IMR-90 (cell line): ENCODE measurements around the gene ICAM4. TPM values are rescaled to one million over a fixed set of nuclear protein-coding genes. Genes with fewer than 3 reads are reported as not detected.

ENCODE experiments used
- ATAC-seq: fragments of 200-7000 bp; cut with Tn5 transposase; 2 replicates; pipeline ENCODE4 v1.9.1; 2020; ENCODE audit warnings: low read depth, mild to moderate bottlenecking, moderate library complexity
- BruUV-seq: library from RNA; stranded (reverse); fragments of 400-500 nt; replicated peaks from 2 replicates; lab custom pipeline; 2021; lab: Mats Ljungman, UMichigan
- CTCF ChIA-PET: fragments of 300-600 bp; formaldehyde crosslinking; extraction: SDS; loops from one replicate; lab custom pipeline; 2021; ENCODE audit warnings: antibody characterized with exemption; lab: Yijun Ruan, JAX
- POLR2A ChIA-PET: fragments of 300-600 bp; sonication (Branson Sonifier 250); formaldehyde crosslinking; loops from one replicate; lab custom pipeline; 2022; ENCODE audit warnings: antibody characterized with exemption; ENCODE audit not compliant: unreplicated experiment; lab: Charles Lee
- DNase-seq: peaks from one replicate; pipeline ENCODE4 v3.0.0; 2013
- H2AFZ ChIP-seq: replicated peaks from 2 replicates; pipeline ENCODE3; 2013; ENCODE audit warnings: low read length, mild to moderate bottlenecking; ENCODE audit not compliant: poor library complexity
- H2AK5ac ChIP-seq: 2 replicates; pipeline ENCODE4 v1.6.1; 2013; ENCODE audit warnings: low read depth, low read length, inconsistent platforms
- H2AK9ac ChIP-seq: replicated peaks from 2 replicates; pipeline ENCODE3; 2013; ENCODE audit warnings: mild to moderate bottlenecking, low read depth, low read length, moderate library complexity; ENCODE audit not compliant: poor library complexity
- H2BK120ac ChIP-seq: 2 replicates; pipeline ENCODE4 v1.6.1; 2013; ENCODE audit warnings: low read depth, low read length, inconsistent platforms
- H2BK15ac ChIP-seq: 3 replicates; pipeline ENCODE4 v1.6.1; 2013; ENCODE audit warnings: low read depth, low read length, inconsistent platforms
- H2BK20ac ChIP-seq: 2 replicates; pipeline ENCODE4 v1.6.1; 2013; ENCODE audit warnings: low read depth, mild to moderate bottlenecking, inconsistent platforms, low read length, moderate library complexity
- H2BK5ac ChIP-seq: 2 replicates; pipeline ENCODE4 v1.6.1; 2013; ENCODE audit warnings: mild to moderate bottlenecking, low read depth, low read length, inconsistent platforms; ENCODE audit not compliant: poor library complexity, severe bottlenecking
- H3K14ac ChIP-seq: replicated peaks from 2 replicates; pipeline ENCODE4 v1.6.1; 2013; ENCODE audit warnings: low read depth, low read length, inconsistent platforms
- H3K18ac ChIP-seq: 2 replicates; pipeline ENCODE4 v1.6.1; 2013; ENCODE audit warnings: low read depth, low read length, control low read depth
- H3K23ac ChIP-seq: 2 replicates; pipeline ENCODE4 v1.6.1; 2013; ENCODE audit warnings: low read depth, low read length, inconsistent platforms
- H3K27ac ChIP-seq: 2 replicates; pipeline ENCODE4 v1.5.1; 2013; ENCODE audit warnings: mild to moderate bottlenecking, control low read depth, low read length; ENCODE audit not compliant: insufficient read depth
- H3K27me3 ChIP-seq: 2 replicates; pipeline ENCODE4 v1.6.1; 2013; ENCODE audit warnings: low read length; ENCODE audit not compliant: control insufficient read depth, insufficient read depth
- H3K36me3 ChIP-seq: 2 replicates; pipeline ENCODE4 v1.6.1; 2013; ENCODE audit warnings: low read length, mixed read lengths; ENCODE audit not compliant: control insufficient read depth, insufficient read depth
- H3K4ac ChIP-seq: 2 replicates; pipeline ENCODE4 v1.6.1; 2013; ENCODE audit warnings: low read depth, low read length, inconsistent platforms
- H3K4me1 ChIP-seq: 2 replicates; pipeline ENCODE4 v1.6.1; 2013; ENCODE audit warnings: low read length, mixed read lengths; ENCODE audit not compliant: control insufficient read depth, insufficient read depth
- H3K4me2 ChIP-seq: 2 replicates; pipeline ENCODE4 v1.6.1; 2013; ENCODE audit warnings: low read depth, mild to moderate bottlenecking, control low read depth, low read length, moderate library complexity
- H3K4me3 ChIP-seq: 2 replicates; pipeline ENCODE4 v1.5.1; 2013; ENCODE audit warnings: low read depth, mild to moderate bottlenecking, control low read depth, low read length, moderate library complexity; ENCODE audit not compliant: insufficient read depth
- H3K56ac ChIP-seq: 2 replicates; pipeline ENCODE4 v1.6.1; 2013; ENCODE audit warnings: low read length, inconsistent platforms; ENCODE audit not compliant: insufficient read depth; ENCODE audit errors: extremely low read depth
- H3K79me1 ChIP-seq, 2 experiments: 2 replicates each; pipeline ENCODE4 v1.6.1; 2013; ENCODE audit warnings: low read length in 2 of 2, inconsistent platforms in 1 of 2, low read depth in 1 of 2
- H3K9ac ChIP-seq: 2 replicates; pipeline ENCODE4 v1.6.1; 2013; ENCODE audit warnings: low read depth, low read length, control low read depth
- H3K9me1 ChIP-seq: 2 replicates; pipeline ENCODE4 v1.6.1; 2013; ENCODE audit warnings: low read length, inconsistent platforms; ENCODE audit not compliant: insufficient read depth
- H3K9me3 ChIP-seq: 2 replicates; pipeline ENCODE4 v1.6.1; 2013; ENCODE audit warnings: low read length; ENCODE audit not compliant: control insufficient read depth, insufficient read depth
- H4K20me1 ChIP-seq: 2 replicates; pipeline ENCODE4 v1.6.1; 2013; ENCODE audit warnings: low read length, inconsistent platforms; ENCODE audit not compliant: insufficient read depth
- H4K5ac ChIP-seq: 2 replicates; pipeline ENCODE4 v1.6.1; 2013; ENCODE audit warnings: mild to moderate bottlenecking, low read depth, low read length, control low read depth
- H4K8ac ChIP-seq, 2 experiments: 2 replicates each; pipeline ENCODE4 v1.6.1; 2013; ENCODE audit warnings: low read depth in 2 of 2, low read length in 2 of 2, control low read depth in 1 of 2, inconsistent platforms in 1 of 2
- H4K91ac ChIP-seq: 2 replicates; pipeline ENCODE4 v1.6.1; 2013; ENCODE audit warnings: low read depth, low read length, inconsistent platforms; ENCODE audit not compliant: insufficient read depth
- CHD1 ChIP-seq: IDR thresholded peaks from 2 replicates; pipeline ENCODE4 v1.6.1; 2012; ENCODE audit warnings: low read depth, low read length, improper control_type of control experiment
- CTCF ChIP-seq: conservative IDR thresholded peaks from 2 replicates; pipeline ENCODE4 v1.5.1; 2012; ENCODE audit warnings: mild to moderate bottlenecking, low read depth, low read length, improper control_type of control experiment
- MAZ ChIP-seq: IDR thresholded peaks from 2 replicates; pipeline ENCODE4 v1.6.1; 2012; ENCODE audit warnings: low read depth, mild to moderate bottlenecking, low read length, improper control_type of control experiment, moderate library complexity, borderline replicate concordance
- NFE2L2 ChIP-seq: fragments of 150-350 bp; IDR thresholded peaks from 2 replicates; pipeline ENCODE4 v1.6.1; 2016; ENCODE audit warnings: low read depth, mild to moderate bottlenecking, low read length
- POLR2A ChIP-seq: IDR thresholded peaks from 2 replicates; pipeline ENCODE4 v1.6.1; 2012; ENCODE audit warnings: mild to moderate bottlenecking, low read depth, low read length
- RFX5 ChIP-seq: IDR thresholded peaks from 2 replicates; pipeline ENCODE4 v1.8.0; 2012; ENCODE audit warnings: low read depth, mild to moderate bottlenecking, low read length, moderate library complexity
- SMC3 ChIP-seq: fragments of 150-350 bp; IDR thresholded peaks from 2 replicates; pipeline ENCODE4 v1.6.1; 2016; ENCODE audit warnings: low read depth, mild to moderate bottlenecking, antibody characterized with exemption, low read length, moderate library complexity
- USF2 ChIP-seq: fragments of 150-350 bp; IDR thresholded peaks from 2 replicates; pipeline ENCODE4 v1.6.1; 2017; ENCODE audit warnings: mild to moderate bottlenecking, antibody characterized with exemption, low read length, low read depth
- WGBS, 2 experiments: methylation state at CpG; one replicate each; pipeline versions ENCODE4 v1.1.5 to v1.1.7; 2013; ENCODE audit warnings: missing lambda C conversion rate in 2 of 2; ENCODE audit not compliant: insufficient read length in 1 of 2; ENCODE audit errors: extremely low coverage in 2 of 2; 5-methylcytosine and 5-hydroxymethylcytosine counted together
- dilution Hi-C: fragments of 300-500 bp; cut with HindIII; formaldehyde crosslinking; loops from one replicate; pipeline ENCODE4 v1.14.3; 2018; ENCODE audit warnings: low sequenced_read_pairs; ENCODE audit not compliant: unreplicated experiment
- in situ Hi-C: fragments of 300-500 bp; cut with MboI; formaldehyde crosslinking; loops from 3 replicates; pipeline ENCODE4 v1.14.3; 2019; ENCODE audit warnings: low sequenced_read_pairs, inconsistent platforms, mixed read lengths
- intact Hi-C: fragments of 100-400 bp; cut with micrococcal nuclease; formaldehyde crosslinking; loops from 2 replicates; pipeline ENCODE4 v1.10.0; 2022
- polyA plus RNA-seq, 3 experiments: library from polyadenylated mRNA; depleted of rRNA; stranded (reverse); fragments of >200 nt; gene quantifications; 2 replicates each; pipeline ENCODE4 v1.2.3, GENCODE V29; 2012; ENCODE audit warnings: low replicate concordance in 1 of 3
- total RNA-seq: library from RNA; depleted of rRNA; stranded (reverse); fragments of >200 nt; gene quantifications from 2 replicates; pipeline ENCODE4 v1.2.3, GENCODE V29; 2012

The ICAM4 gene
- total and polyA plus RNA-seq, 2 of the 4 experiments (the other 2 are of a cell fraction), result 2.3 to 4.0 TPM

- peak overlapping the region; percentile 2; the same call in 1 of the 2 replicates for H3K4ac ChIP-seq
- WGBS, 2 experiments, result 100% methylated on average over 3 of the region's 5 CpGs; no CpG with 5 or more reads in 1 of the 2 experiments
- no peak overlapping the region for H3K18ac ChIP-seq
- H3K27me3 ChIP-seq, result no peaks in the 10 kb centered on the region
- ATAC-seq, result no peak
- H3K79me1 ChIP-seq, result no peaks in the 10 kb centered on the region
- no peak overlapping the region for H3K23ac ChIP-seq
- no TSS peak for BruUV-seq
- H3K36me3 ChIP-seq, result no peaks in the 10 kb centered on the region
- no peak overlapping the region for H3K4me3 ChIP-seq
- intact Hi-C loops (no loop called here), dilution Hi-C loops (no loop called here), in situ Hi-C loops (no loop called here)
- H3K9me3 ChIP-seq, result no peaks in the 10 kb centered on the region
- H3K4me1 ChIP-seq, result peaks cover 5% of the 10 kb centered on the region
- no peak for TF ChIP-seq SMC3
- TF ChIP-seq POLR2A, result no peak
- no peak for TF ChIP-seq CTCF
- TF ChIP-seq RFX5, result no peak
- no peak for TF ChIP-seq MAZ
- no peak for TF ChIP-seq NFE2L2
- no peak for TF ChIP-seq CHD1
- no peak for TF ChIP-seq USF2
- H2BK120ac ChIP-seq, result 0 out of 2 replicates have a peak overlapping the region, but pooled peaks have one; percentile 8
- DNase-seq, result no peak
- H2AFZ ChIP-seq, result no peak overlapping the region
- no peaks in the 10 kb centered on the region for H4K20me1 ChIP-seq
- no peak overlapping the region for H4K91ac ChIP-seq
- no peak overlapping the region for H2BK15ac ChIP-seq
- H2AK9ac ChIP-seq, result no peak overlapping the region
- H4K8ac ChIP-seq, result no peak overlapping the region
- ChIA-PET CTCF (interaction anchor here (0.7 kb wide), 1 partner anchor 420 kb away, joined by 3 read pairs; no protein-coding TSS in a partner anchor), POLR2A (no interaction called here)
- H3K9me1 ChIP-seq, result peaks cover 5% of the 10 kb centered on the region; the same call in 1 of the 2 replicates
- no peak overlapping the region for H4K5ac ChIP-seq
- H2AK5ac ChIP-seq, result no peak overlapping the region
- no peak overlapping the region for H3K4me2 ChIP-seq
- no peak overlapping the region for H3K14ac ChIP-seq
- no peak overlapping the region for H3K27ac ChIP-seq
- H2BK5ac ChIP-seq, result no peak overlapping the region
- H3K56ac ChIP-seq, result no peak overlapping the region
- no peak overlapping the region for H3K9ac ChIP-seq
- no peak overlapping the region for H2BK20ac ChIP-seq
Measured at GRCh38 chr19:10279737-10280442, 6.9 kb upstream of the ICAM4 start.
